GM18520 (cell line): ENCODE measurements around the gene TP53TG5.

Source experiments
- ATAC-seq: cut with Tn5 transposase; IDR thresholded peaks from one replicate; pipeline ENCODE4 v1.9.1; 2021; ENCODE audit not compliant: unreplicated experiment

TP53TG5 gene

GRCh38 chr20:45378191-45378590 is at the start of gene TP53TG5:
TP53TG5 (minus strand) TSS chr20:45378325; CDS start chr20:45378236, 89 bp downstream.
- ATAC-seq, result no peak

GRCh38 chr20:45427236-45428149 is 49.4 kb upstream of the TP53TG5 start:
- ATAC-seq, result no peak

- ATAC-seq, result no peak
These were observed 48.3 kb upstream of the TP53TG5 start for GRCh38 chr20:45426320-45427016.

DNA sequence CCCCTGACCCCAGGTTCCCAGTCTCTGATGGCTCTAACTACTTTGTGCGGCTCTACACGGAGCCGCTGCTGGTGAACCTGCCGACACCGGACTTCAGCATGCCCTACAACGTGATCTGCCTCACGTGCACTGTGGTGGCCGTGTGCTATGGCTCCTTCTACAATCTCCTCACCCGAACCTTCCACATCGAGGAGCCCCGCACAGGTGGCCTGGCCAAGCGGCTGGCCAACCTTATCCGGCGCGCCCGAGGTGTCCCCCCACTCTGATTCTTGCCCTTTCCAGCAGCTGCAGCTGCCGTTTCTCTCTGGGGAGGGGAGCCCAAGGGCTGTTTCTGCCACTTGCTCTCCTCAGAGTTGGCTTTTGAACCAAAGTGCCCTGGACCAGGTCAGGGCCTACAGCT is 47.4 kb upstream of the TP53TG5 start:
- ATAC-seq, result no peak

GRCh38 chr20:45423700-45424099 is 45.6 kb upstream of the TP53TG5 start:
- no peak for ATAC-seq

DNA sequence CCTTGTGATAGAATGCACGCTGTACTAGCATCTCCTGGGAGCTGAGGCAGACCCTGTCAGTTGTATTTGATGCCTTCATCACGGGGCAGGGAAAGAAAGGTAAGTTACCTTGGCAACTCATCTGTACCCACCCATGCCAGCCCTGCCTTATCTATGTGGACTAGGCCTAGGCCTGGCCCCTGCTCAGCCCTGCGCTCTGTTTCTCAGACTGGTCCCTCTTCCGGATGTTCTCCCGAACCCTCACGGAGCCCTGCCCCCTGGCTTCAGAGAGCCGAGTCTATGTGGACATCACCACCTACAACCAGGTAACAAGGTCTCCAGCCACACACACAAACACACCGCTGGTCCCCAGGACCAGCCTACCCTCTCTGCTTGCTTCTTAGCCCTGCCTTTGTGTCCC is 42.0 kb upstream of the TP53TG5 start:
- no peak for ATAC-seq

- peak; percentile 88 for ATAC-seq
These were observed 41.3 kb upstream of the TP53TG5 start for GRCh38 chr20:45419188-45420091.

GRCh38 chr20:45416917-45417316 is 38.8 kb upstream of the TP53TG5 start:
- ATAC-seq, result no peak

DNA sequence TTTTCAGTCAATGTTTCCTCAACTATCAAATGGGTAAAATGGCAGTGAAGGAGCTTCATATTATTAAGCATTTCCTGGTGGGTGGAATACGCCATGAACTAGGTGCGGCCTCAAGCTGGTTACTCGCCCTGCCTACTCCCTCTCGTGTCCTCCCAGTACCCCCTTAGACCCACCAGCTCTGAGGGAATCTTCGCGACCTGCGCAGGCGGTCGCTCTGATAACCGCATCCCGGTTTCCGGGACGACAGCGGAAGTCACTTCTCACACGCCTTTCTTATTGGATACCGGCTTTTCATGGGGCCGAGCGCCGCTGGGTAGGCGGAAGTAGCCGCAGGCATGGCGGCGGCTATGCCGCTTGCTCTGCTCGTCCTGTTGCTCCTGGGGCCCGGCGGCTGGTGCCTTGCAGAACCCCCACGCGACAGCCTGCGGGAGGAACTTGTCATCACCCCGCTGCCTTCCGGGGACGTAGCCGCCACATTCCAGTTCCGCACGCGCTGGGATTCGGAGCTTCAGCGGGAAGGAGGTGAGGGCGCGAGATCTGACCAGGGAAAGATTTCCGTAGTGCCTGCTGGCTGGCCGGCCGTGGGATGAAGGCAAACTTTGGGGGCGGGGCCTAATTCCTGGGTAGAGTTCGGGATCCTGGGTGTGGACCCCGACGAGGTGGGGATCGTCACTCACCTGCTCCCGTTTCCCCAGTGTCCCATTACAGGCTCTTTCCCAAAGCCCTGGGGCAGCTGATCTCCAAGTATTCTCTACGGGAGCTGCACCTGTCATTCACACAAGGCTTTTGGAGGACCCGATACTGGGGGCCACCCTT is 37.9 kb upstream of the TP53TG5 start, which contains the start of gene PIGT:
PIGT (plus strand) TSS at position 320 of the 816 bp plus-strand sequence; CDS start at position 336, 16 bp downstream.
- ATAC-seq, result peak; percentile 27

DNA sequence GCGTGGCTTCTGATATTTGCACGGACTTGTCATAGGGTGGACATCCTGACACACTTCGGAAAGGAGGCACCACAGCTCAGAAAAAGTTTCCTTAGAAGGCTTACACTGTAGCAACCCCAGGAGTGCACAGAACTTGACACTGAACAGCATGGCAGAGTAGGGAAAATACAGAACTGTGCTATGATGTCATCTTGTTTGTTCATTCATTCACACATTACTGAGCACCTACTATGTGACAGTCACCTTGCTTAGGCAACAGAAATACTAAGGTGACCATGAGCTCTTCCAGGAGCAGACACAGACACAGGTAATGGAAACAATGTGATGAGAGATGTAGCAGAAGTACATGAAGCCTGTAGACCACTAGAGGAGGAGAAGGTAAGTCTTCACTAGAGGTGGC is 35.4 kb upstream of the TP53TG5 start:
- ATAC-seq, result no peak

DNA sequence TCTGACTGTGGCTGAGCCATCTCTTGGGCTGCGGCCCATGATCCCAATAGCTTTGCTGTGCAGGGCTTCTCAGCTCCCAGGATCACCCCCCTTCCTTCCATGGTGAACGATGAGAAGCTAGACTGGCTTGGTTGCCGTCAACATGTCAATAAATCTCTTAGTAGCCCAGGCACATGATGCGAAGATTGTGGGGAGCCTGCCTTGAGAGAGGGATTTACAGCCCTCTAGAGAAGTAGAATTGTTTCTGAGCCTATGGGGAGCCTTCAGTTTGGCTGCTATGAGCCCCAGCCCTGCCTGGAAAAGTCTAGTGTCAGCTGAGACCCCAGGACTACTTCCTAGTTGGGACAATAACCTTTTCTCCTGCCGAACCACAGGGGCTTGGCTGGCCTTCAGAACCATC is 34.5 kb upstream of the TP53TG5 start:
- no peak for ATAC-seq

DNA sequence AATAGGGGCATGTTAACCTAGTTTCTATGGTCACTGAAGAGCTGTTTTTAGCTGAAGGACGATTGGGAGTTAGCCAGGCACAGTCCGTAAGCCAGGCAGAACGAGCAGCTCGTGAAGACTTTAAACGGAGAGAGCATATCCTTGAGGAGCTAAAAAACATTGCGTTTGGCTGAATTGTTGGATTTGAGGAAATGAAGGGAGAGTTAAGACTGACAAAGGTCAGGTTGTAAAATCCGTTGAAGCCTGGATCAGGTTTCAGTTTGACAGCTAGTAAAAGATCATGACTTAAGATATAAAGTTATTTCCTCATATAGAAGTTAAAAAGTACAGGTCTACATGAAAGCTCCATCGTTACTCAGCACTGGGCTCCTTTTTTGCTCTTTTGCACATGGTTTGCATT is 32.8 kb upstream of the TP53TG5 start:
- no peak for ATAC-seq

DNA sequence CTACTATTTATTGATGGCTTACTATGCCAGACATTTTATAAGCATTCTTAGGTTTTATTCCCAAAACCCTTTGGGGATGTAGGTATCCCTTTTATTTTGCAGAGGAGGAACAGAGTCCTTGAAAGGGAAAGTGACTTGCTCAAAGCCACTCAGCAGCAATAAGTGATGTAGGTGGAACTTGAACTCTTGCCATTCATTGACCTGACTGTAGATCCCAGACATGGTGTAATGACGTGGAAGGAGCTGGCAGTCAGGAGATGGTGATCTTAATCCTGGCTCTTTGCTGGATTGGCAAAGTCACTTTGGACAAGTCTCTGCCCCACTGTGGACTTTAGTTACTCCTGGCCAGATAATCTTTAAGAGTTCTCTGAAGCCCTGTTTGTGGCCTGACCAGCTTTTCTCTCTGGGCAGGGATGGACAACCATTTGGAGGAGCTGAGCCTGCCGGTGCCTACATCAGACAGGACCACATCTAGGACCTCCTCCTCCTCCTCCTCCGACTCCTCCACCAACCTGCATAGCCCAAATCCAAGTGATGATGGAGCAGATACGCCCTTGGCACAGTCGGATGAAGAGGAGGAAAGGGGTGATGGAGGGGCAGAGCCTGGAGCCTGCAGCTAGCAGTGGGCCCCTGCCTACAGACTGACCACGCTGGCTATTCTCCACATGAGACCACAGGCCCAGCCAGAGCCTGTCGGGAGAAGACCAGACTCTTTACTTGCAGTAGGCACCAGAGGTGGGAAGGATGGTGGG is 31.6 kb upstream of the TP53TG5 start:
- no peak for ATAC-seq

- ATAC-seq, result no peak
These were observed 30.6 kb upstream of the TP53TG5 start for GRCh38 chr20:45408646-45409213.

DNA sequence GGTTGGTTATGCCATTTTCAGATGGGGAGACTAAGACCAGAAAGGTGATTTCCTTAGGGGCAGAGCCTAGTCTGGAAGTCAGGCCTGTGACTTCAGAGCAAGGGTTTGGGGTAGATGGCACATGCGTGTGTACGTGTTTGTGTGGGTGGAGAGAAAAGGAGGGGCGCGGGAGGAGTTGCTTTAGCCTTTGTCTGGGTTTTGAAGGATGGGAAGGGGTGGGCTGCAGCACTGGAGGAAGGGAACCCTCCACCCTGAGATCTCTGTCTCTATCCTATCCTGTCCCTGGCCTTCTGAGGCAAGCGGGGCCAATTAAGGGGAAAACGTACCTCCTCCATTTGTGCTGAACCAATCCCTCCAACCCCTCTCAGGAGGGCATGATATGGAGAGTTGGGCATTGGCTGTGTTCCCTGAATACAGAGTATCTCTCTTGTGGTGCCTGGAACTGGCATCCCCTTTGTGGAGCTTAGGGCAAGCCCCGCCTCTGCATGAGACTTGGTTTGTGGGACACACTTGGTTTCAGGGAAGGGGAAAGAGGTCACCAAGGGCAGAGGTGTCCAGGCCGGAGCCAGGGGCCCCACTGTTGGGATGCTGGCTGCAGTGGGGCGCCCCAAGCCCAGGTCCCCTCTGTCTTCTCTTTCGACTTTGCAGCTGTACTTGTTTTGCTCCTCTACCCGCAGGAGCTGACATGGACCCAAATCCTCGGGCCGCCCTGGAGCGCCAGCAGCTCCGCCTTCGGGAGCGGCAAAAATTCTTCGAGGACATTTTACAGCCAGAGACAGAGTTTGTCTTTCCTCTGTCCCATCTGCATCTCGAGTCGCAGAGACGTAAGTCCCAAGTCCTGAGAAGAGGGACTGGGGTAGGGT is 29.9 kb upstream of the TP53TG5 start, which contains the start of gene DBNDD2:
DBNDD2 (plus strand) TSS at position 507 of the 863 bp plus-strand sequence; CDS start at position 686, 179 bp downstream.
- ATAC-seq, result no peak

- ATAC-seq, result no peak
These were observed 29.1 kb upstream of the TP53TG5 start for GRCh38 chr20:45407067-45407745.

- no peak for ATAC-seq
These were observed 28.3 kb upstream of the TP53TG5 start for GRCh38 chr20:45406260-45407066.
